NCI-H1105 (cell line): ENCODE results near the gene CHCHD5.
"Not testable (repeated sequence)": the region's sequence is repeated elsewhere in the genome, so short reads cannot be mapped to it uniquely, and the experiment has no call there.

Experiments
- DNase-seq: peaks from one replicate; lab custom pipeline; 2025; lab: John Stamatoyannopoulos, UW

The CHCHD5 gene, protein sequence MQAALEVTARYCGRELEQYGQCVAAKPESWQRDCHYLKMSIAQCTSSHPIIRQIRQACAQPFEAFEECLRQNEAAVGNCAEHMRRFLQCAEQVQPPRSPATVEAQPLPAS

GRCh38 chr2:112584134-112584890 lies at the start of gene CHCHD5:
CHCHD5 (plus strand) TSS chr2:112584609; CDS start chr2:112584648, 39 bp downstream.
- peak; percentile 94 for DNase-seq

DNA sequence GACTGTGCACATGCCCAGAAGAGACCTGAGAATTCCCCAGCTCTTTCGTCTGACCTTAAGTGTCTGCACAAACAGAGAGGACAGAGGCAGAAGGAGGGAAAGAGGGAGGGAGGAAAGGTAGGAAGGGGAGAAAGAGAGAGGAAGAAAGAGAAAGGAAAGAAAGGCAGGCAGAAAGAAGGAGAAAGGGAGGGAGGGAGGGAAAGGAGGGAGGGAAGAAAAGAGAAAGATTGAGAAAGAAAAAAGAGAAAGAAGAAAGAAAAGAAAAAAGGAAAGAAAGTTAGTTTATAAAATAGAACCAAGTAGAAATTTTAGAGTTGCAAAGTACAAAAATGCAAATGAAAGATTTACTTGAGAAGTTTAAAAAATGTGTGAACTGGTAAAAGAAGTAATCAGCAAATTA lies 49.6 kb upstream of the CHCHD5 start:
- no peak for DNase-seq

GRCh38 chr2:112536665-112537064 lies 47.7 kb upstream of the CHCHD5 start:
- not testable (repeated sequence) for DNase-seq

GRCh38 chr2:112539306-112539705 lies 45.1 kb upstream of the CHCHD5 start:
- DNase-seq = no peak

GRCh38 chr2:112540906-112541305 lies 43.5 kb upstream of the CHCHD5 start:
- DNase-seq = no peak

DNA sequence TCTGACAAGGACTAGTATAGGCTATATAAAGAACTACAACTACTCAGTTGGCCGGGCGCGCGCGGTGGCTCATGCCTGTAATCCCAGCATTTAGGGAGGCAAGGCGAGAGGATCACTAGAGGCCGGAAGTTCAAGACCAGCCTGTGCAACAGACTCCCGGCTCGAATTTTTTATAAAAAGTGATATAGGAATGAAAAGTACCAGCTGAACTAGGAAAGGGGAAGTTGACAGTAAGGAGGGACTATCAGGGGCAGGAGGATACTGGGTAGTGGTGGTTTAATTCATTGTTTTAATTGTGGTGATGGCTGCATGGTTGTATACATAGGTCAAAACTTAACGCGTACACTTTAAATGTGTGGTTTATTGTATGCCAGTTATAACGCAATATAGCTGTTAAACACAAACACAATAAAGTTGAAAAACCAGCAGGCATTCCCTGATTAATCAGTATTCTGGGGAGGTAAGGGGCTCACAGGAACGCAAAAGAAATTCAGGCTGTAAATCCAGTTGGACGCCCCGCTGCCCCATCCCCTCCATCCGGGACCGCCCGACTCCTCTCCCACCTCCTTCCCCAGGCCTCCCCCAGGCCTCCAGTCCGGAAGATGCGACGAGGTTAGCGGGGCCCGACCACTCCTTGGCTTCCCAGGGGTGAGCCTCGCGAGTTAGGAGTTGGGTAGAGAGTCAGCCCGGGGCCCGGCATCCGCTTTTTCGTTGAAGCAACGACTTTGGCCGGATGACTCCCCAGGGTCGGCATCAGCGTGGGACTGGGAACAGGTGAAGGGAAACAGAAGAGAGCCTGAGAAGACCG lies 42.9 kb upstream of the CHCHD5 start:
- peak; percentile 66 for DNase-seq

GRCh38 chr2:112542123-112542983 lies 42.1 kb upstream of the CHCHD5 start, which contains the start of gene POLR1B:
POLR1B (plus strand) TSS chr2:112542465; CDS start chr2:112542495, 30 bp downstream.
- peak; percentile 72 for DNase-seq

DNA sequence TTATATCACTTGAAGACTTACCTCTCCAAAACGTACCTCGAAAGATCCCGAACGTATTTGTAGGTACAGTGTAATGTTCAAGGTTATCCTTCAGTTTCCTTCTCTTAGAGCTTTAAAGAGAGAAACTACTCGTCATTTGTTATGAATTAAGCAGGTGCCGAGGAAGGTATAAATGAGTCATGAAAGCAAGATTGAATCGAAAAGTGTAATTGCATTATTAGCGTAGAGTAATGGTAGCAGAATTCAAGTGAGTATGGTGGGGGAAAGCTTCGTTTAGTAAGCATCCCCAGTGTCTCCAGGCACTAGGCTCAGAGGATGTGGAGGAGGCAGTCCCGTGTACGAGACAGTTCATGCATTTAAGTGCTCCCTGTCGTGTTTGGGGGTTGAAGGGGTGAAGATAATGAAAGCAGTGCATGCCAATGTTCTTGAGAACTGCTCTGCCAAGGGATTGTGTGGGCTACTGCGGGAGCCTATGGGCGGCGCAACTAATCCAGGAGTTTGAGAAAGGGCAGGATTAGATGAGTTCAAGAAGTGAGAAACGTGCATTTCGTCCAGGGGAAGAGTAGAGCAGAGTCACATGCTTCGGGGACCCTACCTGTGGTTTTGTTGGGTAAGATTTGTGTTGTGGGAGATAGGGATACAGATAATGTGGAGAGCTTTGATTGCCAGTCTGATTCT lies 41.3 kb upstream of the CHCHD5 start:
- no peak for DNase-seq

DNA sequence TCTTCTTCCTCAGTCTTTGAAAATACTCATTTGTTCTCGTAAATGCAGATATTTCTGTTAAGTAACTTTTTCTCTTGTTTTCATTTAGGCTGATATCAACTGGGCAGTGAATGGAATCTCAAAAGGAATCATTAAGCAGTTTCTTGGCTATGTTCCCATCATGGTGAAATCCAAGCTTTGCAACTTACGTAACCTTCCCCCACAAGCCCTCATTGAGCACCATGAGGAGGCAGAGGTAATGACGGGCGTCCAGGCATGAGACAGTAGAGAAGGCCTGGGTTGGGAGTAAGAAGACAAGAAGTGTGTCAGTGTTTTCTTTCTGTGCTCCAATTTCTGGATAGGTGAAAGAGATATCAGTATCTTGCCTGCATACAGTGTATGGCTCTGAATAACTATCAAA lies 37.1 kb upstream of the CHCHD5 start:
- DNase-seq = no peak

- no peak for DNase-seq
Observed at GRCh38 chr2:112548980-112549379, 35.4 kb upstream of the CHCHD5 start.

DNA sequence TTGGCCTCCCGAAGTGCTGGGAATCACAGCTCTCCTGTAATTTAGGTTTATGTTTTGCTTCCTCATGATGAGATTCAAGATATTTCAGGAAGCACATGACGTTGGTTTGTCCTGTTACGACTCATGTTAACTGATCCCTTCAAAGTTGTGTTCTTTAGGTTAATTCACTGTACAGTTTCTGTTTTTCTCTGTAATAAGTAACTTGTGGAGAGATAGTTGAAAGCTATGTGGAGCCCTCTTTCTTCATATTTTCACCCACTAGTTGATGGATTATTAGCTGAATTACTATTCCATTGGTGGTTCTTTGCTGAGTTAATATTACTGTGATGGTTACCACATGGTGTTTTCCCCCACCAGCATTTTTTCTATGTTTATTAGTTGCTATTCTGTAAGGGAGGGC lies 18.3 kb upstream of the CHCHD5 start:
- no peak for DNase-seq

DNA sequence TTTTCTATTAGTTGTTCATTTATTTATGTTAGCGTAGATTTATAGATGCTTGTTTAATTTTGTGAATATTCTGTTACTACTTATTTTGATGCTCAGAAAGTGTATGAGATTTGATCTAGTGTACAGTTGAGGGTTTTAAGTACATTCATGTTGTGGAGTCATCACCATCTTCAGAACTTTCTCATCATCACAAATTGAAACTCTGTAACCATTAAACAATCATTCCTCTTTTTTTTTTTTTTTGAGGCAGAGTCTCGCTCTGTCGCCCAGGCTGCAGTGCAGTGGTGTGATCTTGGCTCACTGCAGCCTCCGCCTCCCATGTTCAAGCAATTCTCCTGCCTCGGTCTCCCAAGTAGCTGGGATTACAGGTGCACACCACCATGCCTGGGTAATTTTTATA lies 17.9 kb upstream of the CHCHD5 start:
- DNase-seq = not testable (repeated sequence)

DNA sequence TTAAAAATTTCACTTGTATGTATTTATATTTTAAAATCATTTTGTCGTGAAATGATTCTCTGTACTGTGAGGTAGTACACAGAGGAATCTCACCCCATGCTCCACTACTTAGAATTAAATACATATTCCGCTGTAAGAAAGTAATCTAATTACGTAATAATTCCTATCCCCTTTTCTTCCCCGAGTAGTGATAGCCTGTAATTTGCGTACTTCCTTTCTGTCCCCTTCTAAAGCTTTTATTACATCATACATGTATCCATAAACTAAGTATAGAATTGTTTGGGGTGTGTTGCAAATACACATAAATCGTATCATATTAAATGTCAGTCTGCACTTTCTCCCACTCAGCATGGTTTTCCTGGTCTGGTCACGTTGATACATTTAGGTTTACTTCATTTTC lies 12.4 kb upstream of the CHCHD5 start:
- no peak for DNase-seq

DNA sequence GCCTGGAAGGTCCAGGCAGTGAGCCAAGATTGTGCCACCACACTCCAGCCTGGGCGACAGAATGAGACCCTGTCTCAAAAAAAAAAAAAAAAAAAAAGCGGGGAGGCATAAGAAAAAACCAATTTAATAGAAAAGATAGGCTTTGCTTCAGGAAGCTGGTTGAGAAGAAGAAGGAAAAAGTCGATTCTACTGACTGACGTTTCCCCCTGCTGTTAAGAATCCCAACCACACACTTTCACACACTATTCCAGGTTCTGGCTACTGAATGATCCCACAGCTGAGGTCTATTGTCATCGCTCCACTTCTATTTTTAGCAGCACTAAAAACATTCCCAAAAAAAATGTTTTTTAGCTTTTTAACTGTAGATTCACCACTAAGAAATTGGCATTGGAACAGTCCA lies 6.7 kb upstream of the CHCHD5 start:
- no peak for DNase-seq

DNA sequence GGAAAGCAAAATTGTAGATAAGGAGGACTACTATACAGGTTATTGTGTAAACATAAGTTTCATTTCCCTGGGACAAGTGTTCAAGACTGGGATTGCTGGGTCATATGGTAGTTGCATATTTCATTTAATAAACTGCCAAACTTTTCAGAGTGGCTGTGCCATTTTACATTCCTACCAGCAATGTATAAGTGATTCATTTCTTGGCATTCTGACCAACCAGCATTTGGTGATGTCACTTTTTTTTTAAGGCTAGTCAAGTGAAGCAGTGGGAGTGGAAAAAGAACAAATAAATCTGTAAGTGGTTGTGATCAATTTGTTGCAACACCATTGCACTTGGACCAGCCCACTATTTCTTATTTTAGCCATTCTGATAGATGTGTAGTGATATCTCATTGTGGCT lies 5.2 kb upstream of the CHCHD5 start:
- DNase-seq = no peak

DNA sequence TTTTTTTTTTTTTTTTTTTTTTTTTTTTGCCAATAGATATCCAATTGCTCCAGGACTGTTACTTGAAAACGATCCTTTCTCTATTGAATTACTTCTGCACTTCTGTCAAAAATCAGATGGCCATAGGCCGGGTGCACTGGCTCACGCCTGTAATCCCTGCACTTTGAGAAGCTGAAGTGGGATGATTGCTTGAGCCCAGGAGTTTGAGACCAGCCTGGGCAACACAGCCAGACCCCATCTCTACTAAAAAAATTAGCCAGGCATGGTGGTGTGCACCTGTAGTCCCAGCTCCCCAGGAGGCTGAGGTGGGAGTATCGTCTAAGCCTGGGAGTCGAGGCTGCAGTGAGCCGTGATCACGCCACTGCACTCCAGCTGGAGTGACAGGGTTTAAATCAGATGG lies 4.3 kb upstream of the CHCHD5 start:
- no peak for DNase-seq

- peak; percentile 35 for DNase-seq
Observed at GRCh38 chr2:112582314-112582746, 2.1 kb upstream of the CHCHD5 start.

DNA sequence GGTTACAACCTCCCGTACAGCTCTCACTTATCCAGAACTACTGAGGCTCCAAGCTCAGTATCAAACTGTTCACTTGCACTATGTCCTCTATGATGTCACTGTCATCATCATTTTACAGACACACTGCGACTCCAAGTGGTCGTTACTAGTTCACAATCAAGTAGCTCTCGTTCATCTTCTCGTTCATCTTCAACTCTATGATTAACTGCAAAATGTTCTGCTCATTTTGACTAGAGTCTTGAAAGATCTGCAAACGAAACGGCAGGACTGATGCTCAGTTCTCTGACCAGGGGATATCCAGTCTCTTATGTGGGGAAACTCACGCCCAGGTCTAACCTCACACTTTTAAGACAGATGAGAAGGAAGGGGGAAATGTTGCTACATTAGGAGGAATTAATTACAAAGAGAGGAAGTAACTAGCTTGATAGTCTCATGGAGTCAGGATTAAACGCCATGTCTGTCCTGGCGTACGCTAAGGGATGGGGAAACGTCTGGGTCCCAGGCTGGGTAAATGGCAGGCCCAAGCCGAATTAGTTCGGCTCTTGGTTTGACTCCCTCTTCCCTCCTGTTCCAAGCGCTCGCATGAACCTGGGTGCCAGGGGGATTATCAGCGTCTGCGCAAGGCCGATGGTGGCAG lies 794 bp upstream of the CHCHD5 start:
- no peak for DNase-seq

DNA sequence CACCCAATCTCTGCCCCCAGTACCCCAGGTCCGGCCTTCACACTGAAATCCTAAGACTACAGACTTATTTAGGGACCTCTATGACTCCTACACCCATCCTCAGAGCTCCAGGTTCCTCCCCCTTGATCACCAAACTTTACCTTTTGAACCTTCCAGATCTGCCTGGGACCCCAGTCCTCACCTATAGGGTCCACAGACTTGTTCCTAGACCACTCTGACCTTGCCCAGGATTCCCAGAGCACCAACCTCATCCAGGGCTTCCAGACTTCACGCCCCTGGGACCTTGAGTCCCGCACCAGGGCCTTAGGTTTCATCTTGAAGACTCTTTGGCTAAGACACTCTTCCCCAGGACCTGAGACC lies 462 bp downstream of the CHCHD5 start:
- no peak for DNase-seq

DNA sequence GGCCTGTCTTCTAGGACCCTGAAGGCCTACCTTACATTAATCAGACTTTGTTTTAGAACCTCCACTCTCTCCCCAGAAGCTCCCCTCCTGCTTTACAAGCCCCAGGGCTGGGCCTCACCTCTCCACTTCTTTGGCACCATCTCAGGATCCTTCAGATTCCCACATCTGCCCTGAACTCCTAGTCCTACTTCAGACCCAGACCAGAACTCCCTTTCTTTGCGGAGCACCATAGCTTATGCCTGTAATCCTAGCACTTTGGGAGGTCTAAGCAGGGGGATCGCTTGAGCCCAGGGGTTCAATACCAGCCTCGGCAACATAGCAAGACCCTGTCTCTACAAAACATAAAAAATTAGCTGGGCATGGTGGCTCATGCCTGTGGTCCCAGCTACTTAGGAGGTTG lies 991 bp downstream of the CHCHD5 start:
- no peak for DNase-seq

DNA sequence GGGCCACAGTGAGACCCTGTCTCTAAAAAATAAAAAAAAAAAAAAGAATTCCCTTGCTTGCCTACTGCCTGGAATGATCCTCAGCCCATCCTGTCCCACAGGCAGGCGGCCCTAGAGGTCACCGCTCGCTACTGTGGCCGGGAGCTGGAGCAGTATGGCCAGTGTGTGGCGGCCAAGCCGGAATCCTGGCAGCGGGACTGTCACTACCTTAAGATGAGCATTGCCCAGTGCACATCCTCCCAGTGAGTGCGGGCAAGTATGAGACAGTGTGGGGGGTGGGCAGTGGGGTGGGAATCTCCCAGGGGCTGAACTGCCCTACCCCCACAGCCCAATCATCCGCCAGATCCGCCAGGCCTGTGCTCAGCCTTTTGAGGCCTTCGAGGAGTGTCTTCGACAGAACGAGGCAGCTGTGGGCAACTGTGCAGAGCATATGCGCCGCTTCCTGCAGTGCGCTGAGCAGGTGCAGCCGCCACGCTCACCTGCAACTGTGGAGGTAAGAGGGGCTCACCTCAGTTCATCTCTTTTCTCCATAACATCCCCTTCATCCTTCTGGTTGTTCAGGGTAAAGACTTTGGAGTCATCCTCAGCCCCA lies 1.6 kb downstream of the CHCHD5 start:
- DNase-seq = no peak
